Measurements from ENCODE around the gene TP53I13. TPM values are rescaled to one million over a fixed set of nuclear protein-coding genes. Genes with fewer than 3 reads are reported as not detected.

The TP53I13 gene
- total and polyA plus RNA-seq, 2 of the 4 experiments (the other 2 are of a cell fraction): 22.0 to 48.3 TPM

DNA sequence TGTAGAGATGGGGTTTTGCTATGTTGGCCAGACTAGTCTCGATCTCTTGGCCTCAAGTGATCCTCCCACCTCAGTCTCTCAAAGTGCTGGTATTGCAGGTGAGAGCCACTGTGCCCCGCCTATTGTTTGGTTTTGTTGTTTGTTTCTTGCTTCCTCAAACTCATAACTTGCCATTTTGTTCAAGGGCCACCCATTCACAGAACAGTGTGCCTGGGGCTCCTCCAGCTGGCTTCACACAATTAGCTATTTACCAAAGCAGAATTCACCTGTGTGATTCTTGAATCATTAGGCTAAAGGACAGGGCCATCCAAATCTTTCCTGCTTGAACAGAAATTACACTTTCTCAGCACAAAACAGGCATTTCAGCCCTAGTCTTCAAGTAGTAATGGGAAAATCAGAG, 8.9 kb upstream of the TP53I13 start:
- no peak overlapping the region for H4K8ac ChIP-seq (ENCODE audit: low read depth in 2 of 2, low read length in 2 of 2)
- no peaks in the 10 kb centered on the region for H3K79me1 ChIP-seq (ENCODE audit: low read depth in 1 of 2, low read length in 2 of 2)
- H2BK15ac ChIP-seq (ENCODE audit: low read depth, low read length): no peak overlapping the region
- H2AK5ac ChIP-seq (ENCODE audit: low read depth, low read length): no peak overlapping the region
- H3K9ac ChIP-seq (ENCODE audit: low read depth, low read length): no peak overlapping the region
- no peak overlapping the region for H2BK20ac ChIP-seq (ENCODE audit: low read depth, low read length)
- H3K4ac ChIP-seq (ENCODE audit: low read depth, low read length): no peak overlapping the region
- no peak overlapping the region for H3K18ac ChIP-seq (ENCODE audit: low read depth, low read length)
- no peak overlapping the region for H3K56ac ChIP-seq (ENCODE audit: extremely low read depth, insufficient read depth, low read length)
- H3K23ac ChIP-seq (ENCODE audit: low read depth, low read length): no peak overlapping the region
- H2AFZ ChIP-seq (replicated peaks; ENCODE audit: low read length, poor library complexity): no peak overlapping the region
- no peak overlapping the region for H3K14ac ChIP-seq (replicated peaks; ENCODE audit: low read depth, low read length)
- DNase-seq: no peak
- no peak overlapping the region for H3K4me3 ChIP-seq (ENCODE audit: insufficient read depth, low read depth, low read length)
- no peak overlapping the region for H4K5ac ChIP-seq (ENCODE audit: low read depth, low read length)
- no peak for ATAC-seq (ENCODE audit: low read depth)
- H2BK5ac ChIP-seq (ENCODE audit: low read depth, low read length, poor library complexity, severe bottlenecking): no peak overlapping the region
- intact Hi-C loops (cut with micrococcal nuclease): loop anchor here (10.0 kb wide), 1 partner anchor 415 kb away; no protein-coding TSS in a partner anchor
- H3K9me3 ChIP-seq (ENCODE audit: control insufficient read depth, insufficient read depth, low read length): no peaks in the 10 kb centered on the region
- no peaks in the 10 kb centered on the region for H3K27me3 ChIP-seq (ENCODE audit: control insufficient read depth, insufficient read depth, low read length)
- peaks cover 1% of the 10 kb centered on the region for H3K4me1 ChIP-seq (ENCODE audit: control insufficient read depth, insufficient read depth, low read length)
- no TSS peak for BruUV-seq (replicated peaks)
- TF ChIP-seq RFX5 (IDR thresholded peaks at IDR 0.05; ENCODE audit: low read depth, low read length) (no peak), SMC3 (IDR thresholded peaks at IDR 0.05; ENCODE audit: low read depth, low read length) (no peak), MAZ (IDR thresholded peaks at IDR 0.05; ENCODE audit: borderline replicate concordance, low read depth, low read length) (no peak), MAFK (IDR thresholded peaks at IDR 0.05; ENCODE audit: low read depth, low read length) (no peak), FOS (IDR thresholded peaks at IDR 0.05; ENCODE audit: low read depth, low read length) (no peak), CEBPB (IDR thresholded peaks at IDR 0.05; ENCODE audit: low read depth, low read length) (no peak), POLR2A (IDR thresholded peaks at IDR 0.05; ENCODE audit: low read depth, low read length) (no peak)
- TF ChIP-seq, protein P1, sequence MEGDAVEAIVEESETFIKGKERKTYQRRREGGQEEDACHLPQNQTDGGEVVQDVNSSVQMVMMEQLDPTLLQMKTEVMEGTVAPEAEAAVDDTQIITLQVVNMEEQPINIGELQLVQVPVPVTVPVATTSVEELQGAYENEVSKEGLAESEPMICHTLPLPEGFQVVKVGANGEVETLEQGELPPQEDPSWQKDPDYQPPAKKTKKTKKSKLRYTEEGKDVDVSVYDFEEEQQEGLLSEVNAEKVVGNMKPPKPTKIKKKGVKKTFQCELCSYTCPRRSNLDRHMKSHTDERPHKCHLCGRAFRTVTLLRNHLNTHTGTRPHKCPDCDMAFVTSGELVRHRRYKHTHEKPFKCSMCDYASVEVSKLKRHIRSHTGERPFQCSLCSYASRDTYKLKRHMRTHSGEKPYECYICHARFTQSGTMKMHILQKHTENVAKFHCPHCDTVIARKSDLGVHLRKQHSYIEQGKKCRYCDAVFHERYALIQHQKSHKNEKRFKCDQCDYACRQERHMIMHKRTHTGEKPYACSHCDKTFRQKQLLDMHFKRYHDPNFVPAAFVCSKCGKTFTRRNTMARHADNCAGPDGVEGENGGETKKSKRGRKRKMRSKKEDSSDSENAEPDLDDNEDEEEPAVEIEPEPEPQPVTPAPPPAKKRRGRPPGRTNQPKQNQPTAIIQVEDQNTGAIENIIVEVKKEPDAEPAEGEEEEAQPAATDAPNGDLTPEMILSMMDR (conservative IDR thresholded peaks at IDR 0.05; ENCODE audit: low read depth, low read length): no peak
- TF ChIP-seq, protein P2, sequence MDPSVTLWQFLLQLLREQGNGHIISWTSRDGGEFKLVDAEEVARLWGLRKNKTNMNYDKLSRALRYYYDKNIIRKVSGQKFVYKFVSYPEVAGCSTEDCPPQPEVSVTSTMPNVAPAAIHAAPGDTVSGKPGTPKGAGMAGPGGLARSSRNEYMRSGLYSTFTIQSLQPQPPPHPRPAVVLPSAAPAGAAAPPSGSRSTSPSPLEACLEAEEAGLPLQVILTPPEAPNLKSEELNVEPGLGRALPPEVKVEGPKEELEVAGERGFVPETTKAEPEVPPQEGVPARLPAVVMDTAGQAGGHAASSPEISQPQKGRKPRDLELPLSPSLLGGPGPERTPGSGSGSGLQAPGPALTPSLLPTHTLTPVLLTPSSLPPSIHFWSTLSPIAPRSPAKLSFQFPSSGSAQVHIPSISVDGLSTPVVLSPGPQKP (IDR thresholded peaks at IDR 0.05; ENCODE audit: borderline replicate concordance, low read depth, low read length): no peak
- POLR2A ChIA-PET (ENCODE audit: unreplicated experiment): no interaction called here
- dilution Hi-C loops (cut with HindIII; ENCODE audit: low sequenced_read_pairs, unreplicated experiment): no loop called here
- no peak overlapping the region for H4K91ac ChIP-seq (ENCODE audit: insufficient read depth, low read depth, low read length)
- no peak overlapping the region for H3K27ac ChIP-seq (ENCODE audit: insufficient read depth, low read length)
- no peak overlapping the region for H2BK120ac ChIP-seq (ENCODE audit: low read depth, low read length)
- H3K9me1 ChIP-seq (ENCODE audit: insufficient read depth, low read length): 0 out of 2 replicates have a peak, but pooled peaks cover 2% of the 10 kb centered on the region
- no peaks in the 10 kb centered on the region for H4K20me1 ChIP-seq (ENCODE audit: insufficient read depth, low read length)
- no CpG with 5 or more reads among the region's 2 CpGs for WGBS, 2 experiments (ENCODE audit: extremely low coverage in 2 of 2, insufficient read length in 1 of 2)
- no peak overlapping the region for H3K4me2 ChIP-seq (ENCODE audit: low read depth, low read length)
- in situ Hi-C loops (cut with MboI; ENCODE audit: low sequenced_read_pairs): no loop called here
- CTCF ChIA-PET: no interaction called here
- peaks cover 7% of the 10 kb centered on the region; the same call in 1 of the 2 replicates for H3K36me3 ChIP-seq (ENCODE audit: control insufficient read depth, insufficient read depth, low read length)
- no peak overlapping the region for H2AK9ac ChIP-seq (replicated peaks; ENCODE audit: low read depth, low read length, poor library complexity)

Measured in IMR-90 (cell line).